WI38 (cell line): ENCODE data around the gene NTNG1.

Experiments used
- H3K4me3 ChIP-seq: 2 replicates; pipeline ENCODE4 v1.5.1; 2011; ENCODE audit warnings: low read depth, mild to moderate bottlenecking, control low read depth, low read length
- CTCF ChIP-seq: IDR thresholded peaks from 2 replicates; pipeline ENCODE4 v1.5.1; 2012; ENCODE audit warnings: low read depth, mild to moderate bottlenecking, control low read depth, low read length

Gene NTNG1

GRCh38 chr1:107293901-107294613 is 153.2 kb downstream of the NTNG1 start:
- no peak for TF ChIP-seq CTCF
- no peak overlapping the region for H3K4me3 ChIP-seq

GRCh38 chr1:107294686-107295085 is 153.8 kb downstream of the NTNG1 start:
- no peak for TF ChIP-seq CTCF
- no peak overlapping the region for H3K4me3 ChIP-seq

- no peak overlapping the region for H3K4me3 ChIP-seq
- TF ChIP-seq CTCF: no peak
Observed at GRCh38 chr1:107297681-107298080, 156.8 kb downstream of the NTNG1 start.

GRCh38 chr1:107298526-107298925 is 157.7 kb downstream of the NTNG1 start:
- no peak for TF ChIP-seq CTCF
- no peak overlapping the region for H3K4me3 ChIP-seq

- TF ChIP-seq CTCF: no peak
Observed at GRCh38 chr1:107299521-107299920, 158.7 kb downstream of the NTNG1 start.

GRCh38 chr1:107309962-107310361 is 169.1 kb downstream of the NTNG1 start:
- TF ChIP-seq CTCF: no peak

More at GRCh38 chr1:107299521-107299920, 158.7 kb downstream of the NTNG1 start:
- no peak overlapping the region for H3K4me3 ChIP-seq

GRCh38 chr1:107315652-107316051 is 174.8 kb downstream of the NTNG1 start:
- TF ChIP-seq CTCF: no peak
- no peak overlapping the region for H3K4me3 ChIP-seq

More at GRCh38 chr1:107309962-107310361, 169.1 kb downstream of the NTNG1 start:
- no peak overlapping the region for H3K4me3 ChIP-seq
